H1 (cell line): ENCODE results near the gene FXN. TPM values are rescaled to one million over a fixed set of nuclear protein-coding genes. Genes with fewer than 3 reads are reported as not detected.

Experiments
- ASH2L ChIP-seq: fragments of 200-600, 300-600 bp; sonication (generic); IDR thresholded peaks from one replicate; pipeline ENCODE4 v1.7.1; 2017; ENCODE audit warnings: low read length
- ATF3 ChIP-seq: IDR thresholded peaks from 2 replicates; pipeline ENCODE4 v1.6.1; 2011; ENCODE audit warnings: low read depth, mild to moderate bottlenecking, low read length; ENCODE audit not compliant: insufficient read depth
- BCL11A ChIP-seq, 2 experiments: IDR thresholded peaks; one replicate each; pipeline ENCODE4 v1.6.1; 2011; ENCODE audit warnings: low read depth in 2 of 2, low read length in 2 of 2, mild to moderate bottlenecking in 2 of 2
- CTBP2 ChIP-seq: IDR thresholded peaks from 2 replicates; pipeline ENCODE4 v1.7.0; 2011; ENCODE audit warnings: borderline replicate concordance, mild to moderate bottlenecking, moderate library complexity, mixed read lengths, low read length; ENCODE audit not compliant: insufficient read depth, insufficient read length
- EZH2 ChIP-seq: fragments of 200-600 bp; sonication (generic); IDR thresholded peaks from 2 replicates; pipeline ENCODE4 v1.7.1; 2012; ENCODE audit warnings: low read depth, mild to moderate bottlenecking, moderate library complexity, low read length, inconsistent platforms; ENCODE audit not compliant: severe bottlenecking
- HDAC2 ChIP-seq, 2 experiments: fragments of 300-600 bp in 1 of 2; sonication (generic) in 1 of 2; IDR thresholded peaks; 2 replicates each; pipeline ENCODE4 v1.6.1; 2011 to 2012; ENCODE audit warnings: low read depth in 2 of 2, low read length in 2 of 2, mild to moderate bottlenecking in 2 of 2, moderate library complexity in 2 of 2, borderline replicate concordance in 1 of 2, inconsistent platforms in 1 of 2
- HDAC6 ChIP-seq: IDR thresholded peaks from one replicate; pipeline ENCODE4 v1.7.1; 2012; ENCODE audit warnings: low read depth, mild to moderate bottlenecking, inconsistent platforms, low read length, moderate library complexity
- JUN ChIP-seq: IDR thresholded peaks from 2 replicates; pipeline ENCODE4 v1.6.1; 2011; ENCODE audit warnings: low read depth, mild to moderate bottlenecking, improper control_type of control experiment, low read length
- JUND ChIP-seq: IDR thresholded peaks from 2 replicates; pipeline ENCODE4 v1.6.1; 2011; ENCODE audit warnings: mild to moderate bottlenecking, improper control_type of control experiment, low read length
- KDM4A ChIP-seq: IDR thresholded peaks from one replicate; pipeline ENCODE4 v1.7.1; 2012; ENCODE audit warnings: low read depth, mild to moderate bottlenecking, moderate library complexity, low read length, inconsistent platforms; ENCODE audit not compliant: severe bottlenecking
- NANOG ChIP-seq: IDR thresholded peaks from 2 replicates; pipeline ENCODE4 v1.6.1; 2011; ENCODE audit warnings: low read length, low read depth, mild to moderate bottlenecking, inconsistent platforms; ENCODE audit not compliant: insufficient read depth, poor library complexity, severe bottlenecking
- PHF8 ChIP-seq: fragments of 200-600 bp; sonication (generic); conservative IDR thresholded peaks from 2 replicates; pipeline ENCODE4 v1.7.1; 2012; ENCODE audit warnings: low read depth, mild to moderate bottlenecking, inconsistent platforms, low read length, moderate library complexity
- POU5F1 ChIP-seq: IDR thresholded peaks from 2 replicates; pipeline ENCODE4 v1.6.1; 2011; ENCODE audit warnings: low read depth, mild to moderate bottlenecking, low read length, moderate library complexity
- RNF2 ChIP-seq: fragments of 200-900, 300-1000 bp; sonication (generic); IDR thresholded peaks from 2 replicates; pipeline ENCODE4 v1.7.1; 2016; ENCODE audit warnings: borderline replicate concordance, low read depth, mild to moderate bottlenecking, antibody characterized with exemption, low read length; ENCODE audit not compliant: poor library complexity, severe bottlenecking; ENCODE audit errors: missing control alignments
- SAP30 ChIP-seq: fragments of 300-600 bp; sonication (generic); IDR thresholded peaks from 2 replicates; pipeline ENCODE4 v1.7.1; 2012; ENCODE audit warnings: low read length, moderate library complexity, mild to moderate bottlenecking, inconsistent platforms; ENCODE audit not compliant: insufficient read depth, insufficient replicate concordance
- SIN3A ChIP-seq, 2 experiments: IDR thresholded peaks in 1 of 2; conservative IDR thresholded peaks in 1 of 2; 2 replicates each; pipeline ENCODE4 v1.6.1; 2011 to 2012; ENCODE audit warnings: low read length in 2 of 2, improper control_type of control experiment in 1 of 2, low read depth in 1 of 2, mild to moderate bottlenecking in 1 of 2
- SP2 ChIP-seq: IDR thresholded peaks from 2 replicates; pipeline ENCODE4 v1.6.1; 2012; ENCODE audit warnings: mild to moderate bottlenecking, low read length, inconsistent platforms
- SUZ12 ChIP-seq: fragments of 200-600 bp; sonication (generic); IDR thresholded peaks from 2 replicates; pipeline ENCODE4 v1.6.1; 2012; ENCODE audit warnings: mild to moderate bottlenecking, inconsistent platforms, low read length, moderate library complexity, mixed read lengths
- TBP ChIP-seq: IDR thresholded peaks from 2 replicates; pipeline ENCODE4 v1.6.1; 2011; ENCODE audit warnings: low read depth, low read length, improper control_type of control experiment
- USF2 ChIP-seq: IDR thresholded peaks from 2 replicates; pipeline ENCODE4 v1.6.1; 2011; ENCODE audit warnings: low read length, improper control_type of control experiment
- YY1 ChIP-seq: IDR thresholded peaks from 2 replicates; pipeline ENCODE4 v1.6.1; 2011; ENCODE audit warnings: low read depth, mild to moderate bottlenecking, low read length
- polyA plus RNA-seq, 7 experiments: library from polyadenylated mRNA; depleted of rRNA in 3 of 7; stranded (reverse) in 5 of 7; unstranded in 2 of 7; fragments of >200 nt in 5 of 7; fragments of 200-250 nt in 2 of 7; gene quantifications; 1 replicate in 5 of 7; 2 replicates in 1 of 7; 4 replicates in 1 of 7; pipeline versions ENCODE4 v1.2.1 to v1.2.3, GENCODE V29; 2011 to 2013; ENCODE audit warnings: missing spikeins in 2 of 7, mixed read lengths in 2 of 7
- total RNA-seq: library from RNA; stranded (reverse); fragmentation: NEBNext Ultra II Directional; extraction: Animal tissue kit (Norgen Biotek cat#: 25700); gene quantifications from 2 replicates; pipeline ENCODE4 v1.2.1, GENCODE V29; 2021

Gene FXN
- total and polyA plus RNA-seq, 2 of the 8 experiments (the other 6 are each of a cell fraction or from before 2014, with no cell fraction given): 34.2 to 37.5 TPM

GRCh38 chr9:69122549-69123141 lies 87.1 kb downstream of the FXN start (continued):
- TF ChIP-seq ATF3 (0 out of 2 replicates have a peak, but pooled peaks have one; percentile 23), BCL11A (IDR thresholded peaks at IDR 0.05; ENCODE audit: low read depth in 2 of 2, low read length in 2 of 2) (no peak), HDAC2 (IDR thresholded peaks at IDR 0.05; ENCODE audit: borderline replicate concordance in 1 of 2, low read depth in 2 of 2, low read length in 2 of 2) (no peak), JUN (no peak), NANOG (no peak), RNF2 (no peak), CTBP2 (no peak), HDAC6 (no peak), SUZ12 (no peak), TBP (0 out of 2 replicates have a peak, but pooled peaks have one; percentile 11), PHF8 (no peak), JUND (no peak), ASH2L (no peak), KDM4A (no peak), SAP30 (no peak), EZH2 (no peak), POU5F1 (no peak), SIN3A (conservative IDR thresholded peaks at IDR 0.05 in 1 of 2, IDR thresholded peaks at IDR 0.05 in 1 of 2; ENCODE audit: low read depth in 1 of 2, low read length in 2 of 2) (0 out of 4 replicates have a peak, but pooled peaks of 1 of the 2 experiments have one; percentile 35), SP2 (no peak), YY1 (no peak), USF2 (peak; percentile 58; the same call in 1 of the 2 replicates)
